IPS-18a (cell line): Measurements from ENCODE around the gene LY6G5B.

ENCODE experiments used
- H3K27ac ChIP-seq: one replicate; pipeline ENCODE4 v1.5.1; 2013; ENCODE audit warnings: low read length
- H3K27me3 ChIP-seq: one replicate; pipeline ENCODE4 v1.6.1; 2013; ENCODE audit warnings: mild to moderate bottlenecking, low read length; ENCODE audit not compliant: control insufficient read depth, insufficient read depth
- H3K36me3 ChIP-seq: one replicate; pipeline ENCODE4 v1.6.1; 2013; ENCODE audit warnings: low read depth, low read length; ENCODE audit not compliant: control insufficient read depth
- H3K4me1 ChIP-seq: one replicate; pipeline ENCODE4 v1.6.1; 2013; ENCODE audit warnings: low read depth, low read length; ENCODE audit not compliant: control insufficient read depth
- H3K4me3 ChIP-seq: one replicate; pipeline ENCODE4 v1.5.1; 2013; ENCODE audit warnings: low read length
- H3K9ac ChIP-seq: one replicate; pipeline ENCODE4 v1.6.1; 2013; ENCODE audit warnings: mild to moderate bottlenecking, low read length, moderate library complexity
- H3K9me3 ChIP-seq: one replicate; pipeline ENCODE4 v1.6.1; 2013; ENCODE audit warnings: low read depth, low read length; ENCODE audit not compliant: control insufficient read depth

LY6G5B gene

GRCh38 chr6:31669676-31670075 is at the start of gene LY6G5B:
TSS of gene LY6G5B (plus strand) at chr6:31669976. CDS start at chr6:31670951, 975 bp downstream.
- no peaks in the 10 kb centered on the region for H3K9me3 ChIP-seq
- H3K36me3 ChIP-seq: peaks cover 56% of the 10 kb centered on the region
- no peaks in the 10 kb centered on the region for H3K4me1 ChIP-seq
- H3K27ac ChIP-seq: no peak within 1 kb of the TSS
- no peak within 1 kb of the TSS for H3K9ac ChIP-seq
- H3K27me3 ChIP-seq: no peaks in the 10 kb centered on the region
- no peak within 1 kb of the TSS for H3K4me3 ChIP-seq

DNA sequence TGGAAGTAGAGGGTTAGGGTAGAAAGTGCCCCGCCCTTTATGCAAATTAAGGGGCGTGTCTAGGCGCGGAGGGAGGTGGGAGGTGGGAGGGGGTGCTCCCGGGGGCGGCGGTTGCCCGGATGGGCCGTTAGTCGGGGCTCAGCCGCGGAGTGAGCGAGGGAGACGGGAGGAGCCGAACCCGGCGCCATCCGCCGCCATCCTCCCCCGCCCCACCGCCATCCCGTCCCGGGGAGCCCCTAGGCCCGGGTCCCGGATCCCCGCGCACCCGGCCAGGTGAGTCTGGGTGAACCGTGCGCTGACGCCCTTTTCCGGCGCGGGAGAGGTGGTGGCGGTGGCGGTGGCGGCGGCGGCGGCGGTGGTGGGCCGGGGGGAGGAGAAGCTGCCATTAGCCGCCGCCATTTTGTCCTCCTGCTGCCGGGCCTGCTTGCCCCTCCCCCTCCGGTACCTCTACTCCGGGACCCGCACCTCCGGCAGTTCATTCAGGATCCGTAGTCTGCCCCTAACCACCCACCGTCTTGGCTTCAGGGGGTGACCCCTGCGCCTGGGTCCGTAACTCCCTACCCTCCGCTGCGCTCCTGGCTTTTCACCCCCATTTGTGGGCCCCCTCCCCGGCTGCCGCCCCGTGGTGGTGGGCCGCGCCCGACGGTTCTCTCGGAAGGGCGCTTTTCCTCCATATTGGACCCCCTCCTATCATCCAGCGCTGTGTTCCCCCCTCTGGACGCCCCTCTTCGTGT is 49.0 kb upstream of the LY6G5B start, which contains the start of gene PRRC2A:
Gene PRRC2A (plus strand): TSS at position 130 of the 734 bp plus-strand sequence. CDS start 2,075 bp downstream, outside the sequence.
- peak within 1 kb of the TSS; percentile 99 for H3K9ac ChIP-seq
- H3K36me3 ChIP-seq: peaks cover 41% of the 10 kb centered on the region
- H3K4me3 ChIP-seq: peak within 1 kb of the TSS; percentile 99
- no peaks in the 10 kb centered on the region for H3K9me3 ChIP-seq
- peaks cover 10% of the 10 kb centered on the region for H3K4me1 ChIP-seq
- H3K27me3 ChIP-seq: no peaks in the 10 kb centered on the region
- peak within 1 kb of the TSS; percentile 95 for H3K27ac ChIP-seq

- Histone ChIP-seq H3K9ac (peak overlapping the region; percentile 99), H3K4me1 (peaks cover 7% of the 10 kb centered on the region), H3K27me3 (no peaks in the 10 kb centered on the region), H3K4me3 (peak overlapping the region; percentile 99), H3K9me3 (no peaks in the 10 kb centered on the region), H3K27ac (peak overlapping the region; percentile 93), H3K36me3 (peaks cover 48% of the 10 kb centered on the region)
Observed at GRCh38 chr6:31621320-31621939, 48.3 kb upstream of the LY6G5B start.

DNA sequence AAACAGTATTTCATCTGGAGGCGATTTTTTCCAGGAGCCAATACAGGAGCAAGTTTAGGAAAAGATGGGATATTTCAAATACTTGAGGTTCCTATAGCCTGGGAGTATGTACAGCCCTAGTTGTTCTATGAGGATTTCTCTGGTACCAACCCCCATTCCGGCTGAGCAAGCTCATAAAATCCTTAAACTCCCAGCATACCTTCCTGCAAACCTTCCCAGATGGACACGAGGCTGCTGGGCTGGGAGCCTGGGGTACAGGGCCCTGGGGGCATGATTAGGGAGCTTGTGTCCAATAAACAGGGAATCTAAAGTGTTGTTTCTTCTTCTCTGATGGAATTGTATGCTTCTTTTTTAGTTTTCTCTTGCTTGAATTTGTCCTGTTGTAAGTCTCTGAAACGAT is 47.8 kb upstream of the LY6G5B start:
- peak overlapping the region; percentile 99 for H3K4me3 ChIP-seq
- peak overlapping the region; percentile 99 for H3K9ac ChIP-seq
- no peaks in the 10 kb centered on the region for H3K27me3 ChIP-seq
- H3K9me3 ChIP-seq: no peaks in the 10 kb centered on the region
- peak overlapping the region; percentile 0 for H3K27ac ChIP-seq
- peaks cover 53% of the 10 kb centered on the region for H3K36me3 ChIP-seq
- peaks cover 7% of the 10 kb centered on the region for H3K4me1 ChIP-seq

- no peaks in the 10 kb centered on the region for H3K27me3 ChIP-seq
- peak overlapping the region; percentile 99 for H3K4me3 ChIP-seq
- H3K9me3 ChIP-seq: no peaks in the 10 kb centered on the region
- peaks cover 60% of the 10 kb centered on the region for H3K36me3 ChIP-seq
- peaks cover 7% of the 10 kb centered on the region for H3K4me1 ChIP-seq
- H3K27ac ChIP-seq: no peak overlapping the region
- peak overlapping the region; percentile 99 for H3K9ac ChIP-seq
Observed at GRCh38 chr6:31622684-31623091, 47.1 kb upstream of the LY6G5B start.

- Histone ChIP-seq H3K4me1 (peaks cover 7% of the 10 kb centered on the region), H3K9me3 (no peaks in the 10 kb centered on the region), H3K4me3 (no peak overlapping the region), H3K9ac (no peak overlapping the region), H3K27ac (no peak overlapping the region), H3K36me3 (peaks cover 74% of the 10 kb centered on the region), H3K27me3 (no peaks in the 10 kb centered on the region)
Observed at GRCh38 chr6:31624070-31624469, 45.7 kb upstream of the LY6G5B start.

- no peaks in the 10 kb centered on the region for H3K27me3 ChIP-seq
- no peak overlapping the region for H3K9ac ChIP-seq
- no peak overlapping the region for H3K4me3 ChIP-seq
- H3K4me1 ChIP-seq: peaks cover 4% of the 10 kb centered on the region
- no peaks in the 10 kb centered on the region for H3K9me3 ChIP-seq
- peaks cover 98% of the 10 kb centered on the region for H3K36me3 ChIP-seq
- no peak overlapping the region for H3K27ac ChIP-seq
Observed at GRCh38 chr6:31626952-31627351, 42.8 kb upstream of the LY6G5B start.

- H3K27ac ChIP-seq: no peak overlapping the region
- H3K9ac ChIP-seq: no peak overlapping the region
- H3K4me1 ChIP-seq: no peaks in the 10 kb centered on the region
- no peak overlapping the region for H3K4me3 ChIP-seq
- no peaks in the 10 kb centered on the region for H3K27me3 ChIP-seq
- H3K9me3 ChIP-seq: no peaks in the 10 kb centered on the region
- peaks cover 97% of the 10 kb centered on the region for H3K36me3 ChIP-seq
Observed at GRCh38 chr6:31627690-31628287, 42.0 kb upstream of the LY6G5B start.

- Histone ChIP-seq H3K9ac (no peak overlapping the region), H3K27ac (no peak overlapping the region), H3K4me3 (no peak overlapping the region), H3K27me3 (no peaks in the 10 kb centered on the region), H3K4me1 (no peaks in the 10 kb centered on the region), H3K9me3 (no peaks in the 10 kb centered on the region), H3K36me3 (peaks cover 98% of the 10 kb centered on the region)
Observed at GRCh38 chr6:31629014-31629413, 40.8 kb upstream of the LY6G5B start.

GRCh38 chr6:31630177-31630934 is 39.4 kb upstream of the LY6G5B start:
- no peaks in the 10 kb centered on the region for H3K27me3 ChIP-seq
- H3K4me3 ChIP-seq: no peak overlapping the region
- no peaks in the 10 kb centered on the region for H3K9me3 ChIP-seq
- H3K27ac ChIP-seq: no peak overlapping the region
- no peaks in the 10 kb centered on the region for H3K4me1 ChIP-seq
- H3K9ac ChIP-seq: no peak overlapping the region
- peaks cover 98% of the 10 kb centered on the region for H3K36me3 ChIP-seq

DNA sequence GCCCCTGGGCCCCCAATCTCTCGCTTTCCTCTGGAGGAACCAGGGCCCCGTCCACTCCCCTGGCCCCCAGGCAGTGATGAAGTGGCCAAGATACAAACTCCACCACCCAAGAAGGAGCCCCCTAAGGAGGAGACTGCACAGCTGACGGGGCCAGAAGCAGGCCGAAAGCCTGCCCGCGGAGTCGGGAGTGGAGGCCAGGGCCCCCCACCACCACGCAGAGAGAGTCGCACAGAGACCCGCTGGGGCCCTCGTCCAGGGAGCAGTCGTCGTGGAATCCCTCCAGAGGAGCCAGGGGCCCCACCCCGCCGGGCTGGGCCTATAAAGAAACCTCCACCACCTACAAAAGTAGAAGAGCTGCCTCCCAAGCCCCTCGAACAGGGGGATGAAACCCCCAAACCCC is 38.6 kb upstream of the LY6G5B start:
- H3K27me3 ChIP-seq: no peaks in the 10 kb centered on the region
- H3K27ac ChIP-seq: no peak overlapping the region
- no peak overlapping the region for H3K9ac ChIP-seq
- H3K4me3 ChIP-seq: no peak overlapping the region
- H3K4me1 ChIP-seq: no peaks in the 10 kb centered on the region
- H3K9me3 ChIP-seq: no peaks in the 10 kb centered on the region
- H3K36me3 ChIP-seq: peaks cover 98% of the 10 kb centered on the region
